SKM-1 (cell line): ENCODE results near the gene PRSS16.
"Not testable (repeated sequence)": the region's sequence is repeated elsewhere in the genome, so short reads cannot be mapped to it uniquely, and the experiment has no call there.

Experiments used
- DNase-seq: peaks from one replicate; lab custom pipeline; 2025; ENCODE audit not compliant: unreplicated experiment; lab: John Stamatoyannopoulos, UW

The PRSS16 gene, protein sequence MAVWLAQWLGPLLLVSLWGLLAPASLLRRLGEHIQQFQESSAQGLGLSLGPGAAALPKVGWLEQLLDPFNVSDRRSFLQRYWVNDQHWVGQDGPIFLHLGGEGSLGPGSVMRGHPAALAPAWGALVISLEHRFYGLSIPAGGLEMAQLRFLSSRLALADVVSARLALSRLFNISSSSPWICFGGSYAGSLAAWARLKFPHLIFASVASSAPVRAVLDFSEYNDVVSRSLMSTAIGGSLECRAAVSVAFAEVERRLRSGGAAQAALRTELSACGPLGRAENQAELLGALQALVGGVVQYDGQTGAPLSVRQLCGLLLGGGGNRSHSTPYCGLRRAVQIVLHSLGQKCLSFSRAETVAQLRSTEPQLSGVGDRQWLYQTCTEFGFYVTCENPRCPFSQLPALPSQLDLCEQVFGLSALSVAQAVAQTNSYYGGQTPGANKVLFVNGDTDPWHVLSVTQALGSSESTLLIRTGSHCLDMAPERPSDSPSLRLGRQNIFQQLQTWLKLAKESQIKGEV

DNA sequence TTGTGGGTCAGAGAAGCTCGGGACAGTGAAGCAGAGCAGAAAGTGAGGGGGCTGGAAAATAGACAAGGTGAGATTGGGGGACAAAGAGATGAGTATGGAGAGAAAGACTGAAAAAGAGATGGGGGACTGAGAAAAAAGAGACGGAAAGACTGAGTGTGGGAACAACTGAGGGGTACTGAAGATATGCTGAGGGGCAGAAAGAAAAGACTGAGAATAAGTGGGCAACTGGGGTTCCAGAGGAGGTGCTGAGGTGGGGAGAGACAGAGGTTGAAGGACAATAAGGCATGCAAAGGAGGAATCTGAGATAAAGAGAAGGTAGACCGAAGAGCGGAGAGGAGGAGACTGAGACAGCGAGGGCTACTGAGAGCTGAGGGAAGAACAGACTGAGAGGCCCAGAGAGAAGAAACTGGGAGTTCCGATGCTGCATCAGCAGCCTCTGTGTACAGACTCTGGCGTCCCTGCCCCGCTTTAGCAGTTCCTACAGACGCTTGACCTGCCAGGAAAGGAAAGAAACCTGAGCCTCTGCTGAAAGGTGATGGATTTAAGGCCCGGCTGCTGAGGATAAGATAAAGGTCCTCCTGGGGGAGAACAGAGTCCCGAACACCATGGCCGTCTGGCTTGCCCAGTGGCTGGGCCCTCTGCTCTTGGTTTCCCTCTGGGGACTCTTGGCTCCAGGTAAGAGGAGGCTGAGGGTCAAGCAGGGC, at the start of gene PRSS16:
Gene PRSS16, plus strand, starts transcription at position 569 of the 704 bp plus-strand sequence. Its CDS starts 37 bp downstream, at position 606.
- no peak for DNase-seq

- DNase-seq = no peak
Measured at GRCh38 chr6:27205375-27206278, 41.9 kb upstream of the PRSS16 start.

DNA sequence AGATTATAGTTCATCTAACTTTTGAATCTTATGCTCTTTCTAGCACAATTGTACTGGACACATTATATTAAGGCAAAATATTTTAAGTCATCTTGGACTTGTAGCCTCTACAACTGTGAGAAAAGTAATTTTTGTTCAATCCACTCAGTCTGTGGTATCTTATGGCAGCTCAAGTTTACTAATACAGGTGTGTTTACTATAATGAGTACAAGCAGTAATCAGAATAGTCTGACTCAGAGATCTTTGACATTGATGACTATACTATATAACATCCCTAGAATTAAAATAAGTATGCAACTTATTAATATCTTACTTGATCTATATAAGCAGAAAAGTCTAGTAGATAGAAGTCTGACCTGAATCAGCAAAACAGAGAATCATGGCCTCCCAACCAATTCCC, 40.7 kb upstream of the PRSS16 start:
- DNase-seq = no peak

- DNase-seq = no peak
Measured at GRCh38 chr6:27208042-27208441, 39.5 kb upstream of the PRSS16 start.

- no peak for DNase-seq
Measured at GRCh38 chr6:27209196-27209595, 38.3 kb upstream of the PRSS16 start.

DNA sequence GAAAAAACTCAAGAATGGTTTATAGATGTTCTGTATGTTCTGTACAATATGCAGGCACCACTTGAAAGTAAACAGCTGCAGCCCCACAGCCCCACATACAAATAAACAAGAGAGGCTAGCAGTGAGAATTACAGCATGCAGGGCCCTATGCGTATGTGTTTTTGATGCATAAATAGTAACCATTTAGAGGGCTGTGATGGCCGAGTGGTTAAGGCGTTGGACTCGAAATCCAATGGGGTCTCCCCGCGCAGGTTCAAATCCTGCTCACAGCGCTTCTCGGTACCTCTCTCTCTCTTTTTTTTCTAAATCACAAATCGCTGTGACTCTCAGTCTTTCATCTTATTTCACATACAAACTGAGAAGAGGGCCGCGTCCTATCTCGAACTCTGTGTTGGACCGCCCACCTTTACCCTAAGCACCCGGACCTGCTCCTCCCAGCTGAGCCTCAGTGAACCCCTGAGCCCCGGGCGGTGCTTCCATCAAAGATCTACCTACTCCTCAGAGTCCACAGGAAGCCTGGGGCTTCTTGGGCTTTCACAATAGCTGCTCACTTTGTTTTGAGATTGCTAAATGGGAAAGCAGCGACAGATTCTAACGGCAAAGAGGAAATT, 37.7 kb upstream of the PRSS16 start:
- DNase-seq = no peak

- DNase-seq = not testable (repeated sequence)
Measured at GRCh38 chr6:27213091-27213517, 34.4 kb upstream of the PRSS16 start.

- no peak for DNase-seq
Measured at GRCh38 chr6:27213544-27214125, 33.9 kb upstream of the PRSS16 start.

- DNase-seq = no peak
Measured at GRCh38 chr6:27214126-27214601, 33.3 kb upstream of the PRSS16 start.

GRCh38 chr6:27216874-27217273, 30.6 kb upstream of the PRSS16 start:
- DNase-seq = no peak

DNA sequence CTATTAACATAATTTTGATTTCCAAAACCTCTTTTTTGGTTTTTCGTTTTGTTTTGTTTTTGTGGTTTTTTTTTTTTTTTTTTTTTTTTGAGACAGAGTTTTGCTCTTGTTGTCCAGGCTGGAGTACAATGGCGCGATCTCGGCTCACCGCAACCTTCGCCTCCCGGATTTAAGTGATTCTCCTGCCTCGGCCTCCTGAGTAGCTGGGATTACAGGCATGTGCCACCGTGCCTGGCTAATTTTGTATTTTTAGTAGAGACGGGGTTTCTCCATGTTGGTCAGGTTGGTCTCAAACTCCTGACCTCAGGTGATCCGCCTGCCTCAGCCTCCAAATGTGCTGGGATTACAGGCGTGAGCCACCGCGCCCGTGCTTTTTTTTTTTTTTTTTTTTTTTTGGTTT, 24.5 kb upstream of the PRSS16 start:
- not testable (repeated sequence) for DNase-seq

- no peak for DNase-seq
Measured at GRCh38 chr6:27224729-27225128, 22.8 kb upstream of the PRSS16 start.

GRCh38 chr6:27228963-27229477, 18.5 kb upstream of the PRSS16 start:
- no peak for DNase-seq

GRCh38 chr6:27230758-27231111, 16.8 kb upstream of the PRSS16 start:
- DNase-seq = no peak

GRCh38 chr6:27234576-27234975, 12.9 kb upstream of the PRSS16 start:
- no peak for DNase-seq

GRCh38 chr6:27237089-27237803, 10.3 kb upstream of the PRSS16 start:
- DNase-seq = no peak

DNA sequence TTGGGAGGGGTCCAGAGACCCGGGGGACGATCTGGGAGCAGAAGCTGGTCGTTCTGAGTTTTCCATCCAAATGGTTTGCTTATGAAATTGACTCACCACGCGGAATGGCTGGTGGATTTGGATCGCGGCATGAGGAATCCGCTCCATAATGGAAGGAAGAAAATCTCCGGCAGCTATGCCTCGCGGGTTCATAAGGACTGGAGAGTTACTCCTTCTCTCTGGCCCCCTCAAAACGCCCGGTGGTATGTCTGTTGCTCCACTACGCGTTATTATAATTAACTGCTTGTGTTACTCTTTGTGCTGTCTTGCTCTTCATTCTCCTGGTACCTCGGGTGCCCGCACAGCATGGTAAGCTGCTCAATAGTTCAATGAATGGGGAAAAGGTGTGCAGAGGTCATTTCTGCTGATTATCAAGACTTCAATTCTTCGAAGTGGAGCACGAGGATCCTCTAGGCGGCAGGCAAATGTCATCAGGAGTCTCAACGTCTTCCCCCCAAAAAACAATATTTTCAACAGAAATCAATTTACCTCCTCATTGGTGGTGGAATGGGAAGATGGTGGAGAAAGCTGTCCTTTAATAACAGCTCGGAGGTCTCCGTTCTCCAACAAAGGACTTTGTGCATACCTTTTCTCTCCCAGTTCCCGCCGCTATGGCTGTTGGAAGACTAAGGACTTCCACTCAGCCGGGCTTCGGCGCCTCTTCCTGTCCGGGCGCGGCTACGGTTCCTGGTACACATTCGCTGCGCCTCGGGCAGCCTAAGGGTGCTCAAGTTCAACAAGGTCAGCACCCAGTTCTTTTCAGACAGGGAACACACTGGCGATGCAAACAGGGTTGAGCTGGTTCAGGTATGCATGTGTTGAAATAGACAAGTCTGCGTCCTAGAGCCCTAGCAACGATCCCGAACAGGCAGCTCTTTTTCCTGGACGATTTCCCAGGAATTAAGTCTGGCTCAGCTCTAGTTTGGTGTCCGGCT, 9.2 kb upstream of the PRSS16 start:
- DNase-seq = no peak

DNA sequence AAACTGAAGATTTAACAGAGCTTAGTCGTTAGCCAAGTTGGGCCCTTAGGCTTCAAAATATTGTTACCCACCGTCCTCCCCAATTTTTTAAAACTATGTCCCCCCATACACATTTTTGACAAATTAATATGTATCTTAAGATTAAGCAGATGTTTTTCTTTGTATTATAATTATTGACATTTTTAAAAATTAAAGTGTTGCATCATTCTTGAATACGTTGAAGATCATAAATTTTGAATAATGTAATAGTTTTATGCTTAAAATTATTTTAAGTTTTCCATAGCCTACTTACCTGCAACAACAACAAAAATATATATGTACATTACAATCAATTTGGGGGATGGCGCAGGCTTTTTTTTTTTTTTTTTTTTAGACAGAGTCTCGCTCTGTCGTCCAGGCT, 8.2 kb upstream of the PRSS16 start:
- no peak for DNase-seq
